K562 (cell line): ENCODE measurements around the gene CTNNA3. TPM values are rescaled to one million over a fixed set of nuclear protein-coding genes. Genes with fewer than 3 reads are reported as not detected.

Source experiments
- ATAC-seq: fragments of 200-7000 bp; cut with Tn5 transposase; 3 replicates; pipeline ENCODE4 v1.9.1; 2020; ENCODE audit warnings: moderate library complexity
- BruUV-seq: library from RNA; stranded (reverse); fragments of 400-500 nt; replicated peaks from 2 replicates; lab custom pipeline; 2021; lab: Mats Ljungman, UMichigan
- CTCF ChIA-PET: fragments of 300-600 bp; formaldehyde crosslinking; extraction: SDS; loops from one replicate; lab custom pipeline; 2021; ENCODE audit warnings: low intra/inter-chr PET ratio; lab: Yijun Ruan, JAX
- POLR2A ChIA-PET: fragments of 300-600, 350-650 bp; sonication (Branson Sonifier 250); formaldehyde crosslinking; extraction: SDS; loops from one replicate; lab custom pipeline; 2021; ENCODE audit warnings: antibody characterized with exemption, inconsistent platforms; lab: Yijun Ruan, JAX
- DNase-seq, 4 experiments: peaks; one replicate each; pipeline versions ENCODE4 v3.0.0 to v3.0.0-alpha.2; 2011 to 2018; ENCODE audit warnings: low spot score in 3 of 4, mixed read lengths in 3 of 4; ENCODE audit errors: extremely low read depth in 1 of 4
- FAIRE-seq: peaks from 2 replicates; lab custom pipeline; 2011; peaks lifted over from hg19 to GRCh38; lab: Jason Lieb, UNC
- H2AFZ ChIP-seq: 2 replicates; pipeline ENCODE4 v1.6.0; 2011; ENCODE audit warnings: low read depth, low read length, control low read depth, inconsistent platforms
- H3K27ac ChIP-seq: fragments of 200-600 bp; 3 replicates; pipeline ENCODE4 v1.8.0; 2011; ENCODE audit warnings: low read depth, mild to moderate bottlenecking, control low read depth, inconsistent platforms, low read length, moderate library complexity, mixed read lengths; ENCODE audit errors: extremely low read depth
- H3K27me3 ChIP-seq, 2 experiments: fragments of 300-600 bp in 1 of 2; 2 replicates in 1 of 2; 3 replicates in 1 of 2; pipeline versions ENCODE4 v1.6.0 to v1.8.0; 2011; ENCODE audit warnings: inconsistent platforms in 2 of 2, low read length in 2 of 2, mild to moderate bottlenecking in 1 of 2, mixed read lengths in 1 of 2, moderate library complexity in 1 of 2; ENCODE audit not compliant: control insufficient read depth in 2 of 2, insufficient read depth in 2 of 2
- H3K36me3 ChIP-seq: fragments of 300-600 bp; 3 replicates; pipeline ENCODE4 v1.8.0; 2011; ENCODE audit warnings: mild to moderate bottlenecking, low read length, inconsistent platforms; ENCODE audit not compliant: control insufficient read depth, insufficient read depth
- H3K4me1 ChIP-seq, 2 experiments: fragments of 200-600 bp in 1 of 2; replicated peaks in 1 of 2; 2 replicates in 1 of 2; 3 replicates in 1 of 2; pipeline versions ENCODE4 v1.5.1 to v1.8.0; 2011; ENCODE audit warnings: inconsistent platforms in 2 of 2, low read length in 2 of 2, mild to moderate bottlenecking in 1 of 2, mixed read lengths in 1 of 2, moderate library complexity in 1 of 2; ENCODE audit not compliant: control insufficient read depth in 2 of 2, insufficient read depth in 2 of 2
- H3K4me2 ChIP-seq: 2 replicates; pipeline ENCODE4 v1.6.1; 2011; ENCODE audit warnings: low read length, control low read depth, inconsistent platforms, mixed read lengths; ENCODE audit not compliant: insufficient read depth
- H3K4me3 ChIP-seq: fragments of 200-600 bp; sonication (generic), shearing (Covaris generic); 2 replicates; pipeline ENCODE4 v1.5.1; 2016; ENCODE audit warnings: control low read depth, inconsistent platforms
- H3K79me2 ChIP-seq: fragments of 200-600 bp; 3 replicates; pipeline ENCODE4 v1.8.0; 2011; ENCODE audit warnings: low read length, inconsistent platforms; ENCODE audit not compliant: control insufficient read depth, insufficient read depth
- H3K9ac ChIP-seq, 2 experiments: 2 replicates each; pipeline versions ENCODE4 v1.6.0 to v1.6.1; 2011; ENCODE audit warnings: low read depth in 2 of 2, low read length in 2 of 2, control low read depth in 1 of 2, inconsistent platforms in 1 of 2, mild to moderate bottlenecking in 1 of 2, mixed read lengths in 1 of 2; ENCODE audit not compliant: insufficient read depth in 1 of 2
- H3K9me1 ChIP-seq: one replicate; pipeline ENCODE4 v1.6.0; 2011; ENCODE audit warnings: inconsistent platforms, mild to moderate bottlenecking, low read length, moderate library complexity; ENCODE audit not compliant: control insufficient read depth, insufficient read depth
- H3K9me3 ChIP-seq: replicated peaks from 2 replicates; pipeline ENCODE4 v1.5.1; 2011; ENCODE audit warnings: low read depth, low read length, inconsistent platforms; ENCODE audit not compliant: control insufficient read depth, insufficient read depth
- H4K20me1 ChIP-seq: replicated peaks from 2 replicates; pipeline ENCODE4 v1.6.1; 2011; ENCODE audit warnings: low read length, inconsistent platforms, mixed read lengths; ENCODE audit not compliant: control insufficient read depth, insufficient read depth
- CBFA2T3 ChIP-seq: fragments of 450-650 bp; IDR thresholded peaks from 2 replicates; pipeline ENCODE4 v1.6.1; 2017
- CREM ChIP-seq: IDR thresholded peaks from 2 replicates; pipeline ENCODE4 v1.6.1; 2014; ENCODE audit warnings: antibody characterized with exemption, low read depth
- FOXA1 ChIP-seq: fragments of 450-650 bp; IDR thresholded peaks from 2 replicates; pipeline ENCODE4 v1.6.1; 2016; ENCODE audit warnings: mild to moderate bottlenecking, borderline replicate concordance
- FOXJ2 ChIP-seq: fragments of 200-800 bp; sonication (Bioruptor generic); IDR thresholded peaks from 2 replicates; pipeline ENCODE4 v1.6.1; 2016; ENCODE audit warnings: missing genetic modification characterization, missing compliant biosample characterization
- FUS ChIP-seq: fragments of 200-400 bp; formaldehyde crosslinking; optimal IDR thresholded peaks from 2 replicates; pipeline ENCODE3; 2017; ENCODE audit warnings: low read depth, low read length
- GABPB2 ChIP-seq: fragments of 250-450 bp; sonication (Bioruptor Pico); conservative IDR thresholded peaks from 2 replicates; pipeline ENCODE4 v1.5.1; 2021; ENCODE audit warnings: mild to moderate bottlenecking
- GTF2E2 ChIP-seq: fragments of 200-800 bp; sonication (Bioruptor generic); IDR thresholded peaks from 2 replicates; pipeline ENCODE4 v1.6.1; 2016; ENCODE audit warnings: missing genetic modification characterization, missing compliant biosample characterization
- HMG20B ChIP-seq: fragments of 250-450 bp; sonication (Bioruptor Pico); IDR thresholded peaks from 2 replicates; pipeline ENCODE4 v1.5.0; 2021; ENCODE audit warnings: mild to moderate bottlenecking
- MTA1 ChIP-seq: fragments of 450-650 bp; IDR thresholded peaks from 2 replicates; pipeline ENCODE4 v1.6.1; 2017; ENCODE audit warnings: borderline replicate concordance
- SPI1 ChIP-seq: IDR thresholded peaks from 2 replicates; pipeline ENCODE4 v1.6.1; 2011; ENCODE audit warnings: low read depth, low read length, control low read depth, borderline replicate concordance
- TEAD2 ChIP-seq: fragments of 450-650 bp; IDR thresholded peaks from 2 replicates; pipeline ENCODE4 v1.6.1; 2016; ENCODE audit warnings: missing genetic modification characterization, control low read depth, missing compliant biosample characterization
- ZBTB7A ChIP-seq: IDR thresholded peaks from 2 replicates; pipeline ENCODE4 v1.6.1; 2011; ENCODE audit warnings: low read depth, mild to moderate bottlenecking, low read length, moderate library complexity, borderline replicate concordance; ENCODE audit not compliant: control insufficient read depth
- ZSCAN29 ChIP-seq: fragments of 450-650 bp; IDR thresholded peaks from 2 replicates; pipeline ENCODE4 v1.6.1; 2017
- WGBS: fragments of 100-300 bp; shearing (Covaris generic); methylation state at CpG from one replicate; pipeline ENCODE4 v1.1.6; 2016; ENCODE audit warnings: low coverage, mixed read lengths; ENCODE audit not compliant: insufficient coverage; ENCODE audit errors: missing lambda C conversion rate; 5-methylcytosine and 5-hydroxymethylcytosine counted together
- in situ Hi-C: fragments of 300-500 bp; cut with MboI; formaldehyde crosslinking; loops from 4 replicates; pipeline ENCODE4 v1.15.0; 2018; ENCODE audit warnings: inconsistent platforms, mixed read lengths
- intact Hi-C: fragments of 100-400 bp; cut with micrococcal nuclease; formaldehyde crosslinking; loops from 2 replicates; pipeline ENCODE4 v1.14.2; 2022
- polyA plus RNA-seq, 8 experiments: library from polyadenylated mRNA; depleted of rRNA in 4 of 8; stranded (reverse) in 5 of 8; unstranded in 3 of 8; fragments of >200 nt; fragmentation: Nextera tagmentation in 2 of 8; fragmentation: Illumina TruSeq in 1 of 8; extraction: Ambion mirVana in 2 of 8; extraction: Trizol in 1 of 8; gene quantifications; 2 replicates each; pipeline versions ENCODE4 v1.2.1 to v1.2.3, GENCODE V29; 2011 to 2014; ENCODE audit warnings: inconsistent platforms in 1 of 8, missing spikeins in 1 of 8
- total RNA-seq, 7 experiments: library from RNA; depleted of rRNA in 6 of 7; stranded (reverse); fragments of >200 nt in 6 of 7; fragmentation: Illumina TruSeq in 2 of 7; extraction: Trizol in 2 of 7; gene quantifications; 2 replicates each; pipeline versions ENCODE4 v1.2.1 to v1.2.3, GENCODE V29; 2011 to 2021; ENCODE audit warnings: low replicate concordance in 1 of 7
- TF ChIP-seq, protein P1 (sequence below): fragments of 150-350 bp; conservative IDR thresholded peaks from 2 replicates; pipeline ENCODE4 v1.6.1; 2014; ENCODE audit warnings: low read length
- TF ChIP-seq, protein P2 (sequence below): fragments of 450-650 bp; IDR thresholded peaks from 2 replicates; pipeline ENCODE4 v1.6.1; 2014; ENCODE audit warnings: low read depth, mild to moderate bottlenecking, moderate library complexity, borderline replicate concordance

The CTNNA3 gene
- total and polyA plus RNA-seq, 9 of the 15 experiments (the other 6 are each of a cell fraction or from before 2014, with no cell fraction given) = 0.04 TPM; not detected in 8

GRCh38 chr10:67072654-67073053 lies 623.3 kb downstream of the CTNNA3 start (continued):
- no peak for TF ChIP-seq GTF2E2
- no peak for TF ChIP-seq CREM
- no peak for TF ChIP-seq FUS
- no peak for TF ChIP-seq FOXA1
- TF ChIP-seq, protein P1, sequence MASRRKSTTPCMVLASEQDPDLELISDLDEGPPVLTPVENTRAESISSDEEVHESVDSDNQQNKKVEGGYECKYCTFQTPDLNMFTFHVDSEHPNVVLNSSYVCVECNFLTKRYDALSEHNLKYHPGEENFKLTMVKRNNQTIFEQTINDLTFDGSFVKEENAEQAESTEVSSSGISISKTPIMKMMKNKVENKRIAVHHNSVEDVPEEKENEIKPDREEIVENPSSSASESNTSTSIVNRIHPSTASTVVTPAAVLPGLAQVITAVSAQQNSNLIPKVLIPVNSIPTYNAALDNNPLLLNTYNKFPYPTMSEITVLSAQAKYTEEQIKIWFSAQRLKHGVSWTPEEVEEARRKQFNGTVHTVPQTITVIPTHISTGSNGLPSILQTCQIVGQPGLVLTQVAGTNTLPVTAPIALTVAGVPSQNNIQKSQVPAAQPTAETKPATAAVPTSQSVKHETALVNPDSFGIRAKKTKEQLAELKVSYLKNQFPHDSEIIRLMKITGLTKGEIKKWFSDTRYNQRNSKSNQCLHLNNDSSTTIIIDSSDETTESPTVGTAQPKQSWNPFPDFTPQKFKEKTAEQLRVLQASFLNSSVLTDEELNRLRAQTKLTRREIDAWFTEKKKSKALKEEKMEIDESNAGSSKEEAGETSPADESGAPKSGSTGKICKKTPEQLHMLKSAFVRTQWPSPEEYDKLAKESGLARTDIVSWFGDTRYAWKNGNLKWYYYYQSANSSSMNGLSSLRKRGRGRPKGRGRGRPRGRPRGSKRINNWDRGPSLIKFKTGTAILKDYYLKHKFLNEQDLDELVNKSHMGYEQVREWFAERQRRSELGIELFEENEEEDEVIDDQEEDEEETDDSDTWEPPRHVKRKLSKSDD = no peak
- TF ChIP-seq ZBTB7A = no peak
- TF ChIP-seq SPI1 = no peak
- TF ChIP-seq GABPB2 (CRISPR knock-in tag) = no peak
- no peak for TF ChIP-seq ZSCAN29

- Histone ChIP-seq H3K4me1 (no peaks in the 10 kb centered on the region), H3K79me2 (no peaks in the 10 kb centered on the region), H3K27me3 (no peaks in the 10 kb centered on the region), H3K27ac (no peak overlapping the region), H3K36me3 (no peaks in the 10 kb centered on the region), H3K4me3 (no peak overlapping the region), H3K4me2 (no peak overlapping the region), H4K20me1 (no peaks in the 10 kb centered on the region), H3K9me1 (no peaks in the 10 kb centered on the region), H3K9ac (no peak overlapping the region), H2AFZ (no peak overlapping the region), H3K9me3 (no peaks in the 10 kb centered on the region)
- in situ Hi-C loops (no loop called here), intact Hi-C loops (no loop called here)
- ATAC-seq (no peak), DNase-seq (no peak), FAIRE-seq (no peak)
- TF ChIP-seq HMG20B (CRISPR knock-in tag) (no peak), FOXJ2 (tag) (no peak), TEAD2 (tag) (no peak), CBFA2T3 (no peak), MTA1 (no peak)
- TF ChIP-seq, protein P2, sequence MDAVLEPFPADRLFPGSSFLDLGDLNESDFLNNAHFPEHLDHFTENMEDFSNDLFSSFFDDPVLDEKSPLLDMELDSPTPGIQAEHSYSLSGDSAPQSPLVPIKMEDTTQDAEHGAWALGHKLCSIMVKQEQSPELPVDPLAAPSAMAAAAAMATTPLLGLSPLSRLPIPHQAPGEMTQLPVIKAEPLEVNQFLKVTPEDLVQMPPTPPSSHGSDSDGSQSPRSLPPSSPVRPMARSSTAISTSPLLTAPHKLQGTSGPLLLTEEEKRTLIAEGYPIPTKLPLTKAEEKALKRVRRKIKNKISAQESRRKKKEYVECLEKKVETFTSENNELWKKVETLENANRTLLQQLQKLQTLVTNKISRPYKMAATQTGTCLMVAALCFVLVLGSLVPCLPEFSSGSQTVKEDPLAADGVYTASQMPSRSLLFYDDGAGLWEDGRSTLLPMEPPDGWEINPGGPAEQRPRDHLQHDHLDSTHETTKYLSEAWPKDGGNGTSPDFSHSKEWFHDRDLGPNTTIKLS = no peak
- 1% methylated on average over 5 of the region's 5 CpGs for WGBS
- ChIA-PET CTCF (no interaction called here), POLR2A (no interaction called here)
- no TSS peak for BruUV-seq
Observed at GRCh38 chr10:67050415-67050814, 645.6 kb downstream of the CTNNA3 start.
